Stimulated activated CD4-positive, alpha-beta T cell treated with anti-CD3 and anti-CD28 coated beads, TNF-alpha, amount 100 ng/mL, for 4 hours (primary cell): ENCODE results near the gene CCL19.
"Not testable (repeated sequence)": the region's sequence is repeated elsewhere in the genome, so short reads cannot be mapped to it uniquely, and the experiment has no call there.

Source experiments
- DNase-seq, 3 experiments: peaks; one replicate each; pipeline ENCODE4 v3.0.0-alpha.2; 2020; ENCODE audit warnings: low read depth in 3 of 3

Gene CCL19

GRCh38 chr9:34690983-34691935 lies at the start of gene CCL19:
Gene CCL19, minus strand, starts transcription at chr9:34691276. Its CDS starts 137 bp downstream, at chr9:34691139.
- DNase-seq = no peak

GRCh38 chr9:34740176-34740575 lies 49.1 kb upstream of the CCL19 start:
- not testable (repeated sequence) for DNase-seq

GRCh38 chr9:34737677-34738260 lies 46.7 kb upstream of the CCL19 start:
- DNase-seq = no peak

GRCh38 chr9:34734720-34735119 lies 43.6 kb upstream of the CCL19 start:
- DNase-seq = no peak

GRCh38 chr9:34732886-34733285 lies 41.8 kb upstream of the CCL19 start:
- no peak for DNase-seq

- no peak for DNase-seq
Observed at GRCh38 chr9:34732478-34732877, 41.4 kb upstream of the CCL19 start.

- DNase-seq = no peak
Observed at GRCh38 chr9:34723141-34723540, 32.1 kb upstream of the CCL19 start.

GRCh38 chr9:34719769-34720025 lies 28.6 kb upstream of the CCL19 start:
- DNase-seq = not testable (repeated sequence)

GRCh38 chr9:34719021-34719768 lies 28.1 kb upstream of the CCL19 start:
- no peak for DNase-seq

GRCh38 chr9:34717996-34718614 lies 27.0 kb upstream of the CCL19 start:
- DNase-seq = no peak

- no peak for DNase-seq
Observed at GRCh38 chr9:34716711-34717110, 25.6 kb upstream of the CCL19 start.

GRCh38 chr9:34715639-34716215 lies 24.7 kb upstream of the CCL19 start:
- DNase-seq = no peak

GRCh38 chr9:34714007-34714406 lies 22.9 kb upstream of the CCL19 start:
- DNase-seq = no peak

GRCh38 chr9:34712140-34712539 lies 21.1 kb upstream of the CCL19 start:
- DNase-seq = no peak

- no peak for DNase-seq
Observed at GRCh38 chr9:34710023-34710422, 18.9 kb upstream of the CCL19 start, which contains the start of gene CCL21. Gene CCL21, minus strand, starts transcription at chr9:34710136. Its CDS starts 70 bp downstream, at chr9:34710066.

- DNase-seq = no peak
Observed at GRCh38 chr9:34709196-34709978, 18.3 kb upstream of the CCL19 start.

GRCh38 chr9:34707130-34707529 lies 16.1 kb upstream of the CCL19 start:
- no peak for DNase-seq

- peak; percentile 71 to 76 (median 72) for DNase-seq
Observed at GRCh38 chr9:34701769-34702736, 11.0 kb upstream of the CCL19 start.

GRCh38 chr9:34701023-34701768 lies 10.1 kb upstream of the CCL19 start:
- DNase-seq = peak; percentile 56 to 70 (median 59)
